Mucosa of descending colon (tissue), 3 donors: ENCODE measurements around the gene IFT27. TPM values are rescaled to one million over a fixed set of nuclear protein-coding genes. Genes with fewer than 3 reads are reported as not detected.

Experiments used
- ATAC-seq: fragments of 200-7000 bp; cut with Tn5 transposase; one replicate; pipeline ENCODE4 v1.9.1; 2020; ENCODE audit warnings: mild to moderate bottlenecking, moderate library complexity
- DNase-seq, 3 donors: peaks; one replicate each; pipeline ENCODE4 v3.0.0-alpha.2; 2020
- H3K36me3 ChIP-seq: fragments of 200-600 bp; one replicate; pipeline ENCODE4 v1.8.0; 2021; ENCODE audit warnings: low read depth, mild to moderate bottlenecking
- H3K4me1 ChIP-seq: fragments of 200-600 bp; one replicate; pipeline ENCODE4 v1.8.0; 2021; ENCODE audit warnings: low read depth, mild to moderate bottlenecking
- H3K4me3 ChIP-seq: fragments of 200-600 bp; one replicate; pipeline ENCODE4 v1.8.0; 2021; ENCODE audit warnings: mild to moderate bottlenecking
- H3K9me3 ChIP-seq: fragments of 200-600 bp; one replicate; pipeline ENCODE4 v1.8.0; 2021; ENCODE audit warnings: mild to moderate bottlenecking
- intact Hi-C, 2 donors: fragments of 100-400 bp; cut with DNase I in 1 of 2; cut with micrococcal nuclease in 1 of 2; formaldehyde crosslinking; loops; one replicate each; pipeline versions ENCODE4 v1.11.0 to v1.11.1; 2022; cut with DNase I, micrococcal nuclease
- total RNA-seq, 3 donors: library from RNA; stranded (reverse); fragmentation: NEBNext Ultra II Directional in 2 of 3; extraction: Animal tissue kit (Norgen Biotek cat#: 25700) in 2 of 3; gene quantifications; one replicate each; pipeline versions ENCODE4 v1.2.1 to v1.2.4, GENCODE V29; 2021 to 2023
- TF ChIP-seq, protein P1 (sequence below): fragments of 200-600 bp; IDR thresholded peaks from one replicate; pipeline ENCODE4 v1.8.0; 2022; ENCODE audit warnings: antibody characterized with exemption, mild to moderate bottlenecking
- donor health status: DM: no; HTN: no; CAD: no; lungs with moderate emphysema.
- donor health status: DM: no; HTN: no; CAD: no.
- donor health status: DM: no; HTN: yes; CAD: no.

The IFT27 gene
- total RNA-seq, 3 donors from 2014 or later: 29.0 to 37.2 (median 29.7) TPM

DNA sequence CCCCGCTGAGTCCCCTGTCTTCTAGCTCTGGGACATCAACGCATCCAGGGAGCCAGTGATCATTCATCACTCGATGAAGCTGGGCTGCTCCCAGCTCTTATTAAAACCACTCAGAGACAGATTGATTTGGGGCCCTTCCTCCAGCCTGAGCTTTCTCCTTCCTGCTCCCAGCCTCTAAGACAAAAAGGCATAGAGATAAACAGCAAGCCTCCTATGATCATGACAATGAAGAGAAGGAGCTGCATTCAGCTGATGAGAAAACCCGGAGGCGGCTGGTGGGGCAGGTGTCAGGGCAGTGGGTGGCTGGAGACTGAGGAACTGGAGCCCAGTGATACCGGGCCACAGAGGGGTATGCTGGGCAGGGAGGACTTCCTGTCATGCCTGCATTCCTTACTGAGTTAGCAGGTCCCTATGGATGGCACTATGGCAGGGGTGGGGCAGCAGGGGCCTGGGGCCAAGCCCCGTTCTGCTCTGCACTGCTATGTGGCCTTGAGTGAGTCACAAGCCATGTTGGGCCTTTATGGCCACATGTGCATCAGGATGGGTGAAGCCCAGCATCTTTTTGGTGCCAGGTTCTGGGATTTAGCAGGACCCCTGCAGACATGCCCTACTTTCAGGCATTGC lies 20.7 kb upstream of the IFT27 start:
- Histone ChIP-seq H3K4me3 (no peak overlapping the region), H3K9me3 (no peaks in the 10 kb centered on the region), H3K4me1 (no peaks in the 10 kb centered on the region), H3K36me3 (no peaks in the 10 kb centered on the region)
- TF ChIP-seq, protein P1, sequence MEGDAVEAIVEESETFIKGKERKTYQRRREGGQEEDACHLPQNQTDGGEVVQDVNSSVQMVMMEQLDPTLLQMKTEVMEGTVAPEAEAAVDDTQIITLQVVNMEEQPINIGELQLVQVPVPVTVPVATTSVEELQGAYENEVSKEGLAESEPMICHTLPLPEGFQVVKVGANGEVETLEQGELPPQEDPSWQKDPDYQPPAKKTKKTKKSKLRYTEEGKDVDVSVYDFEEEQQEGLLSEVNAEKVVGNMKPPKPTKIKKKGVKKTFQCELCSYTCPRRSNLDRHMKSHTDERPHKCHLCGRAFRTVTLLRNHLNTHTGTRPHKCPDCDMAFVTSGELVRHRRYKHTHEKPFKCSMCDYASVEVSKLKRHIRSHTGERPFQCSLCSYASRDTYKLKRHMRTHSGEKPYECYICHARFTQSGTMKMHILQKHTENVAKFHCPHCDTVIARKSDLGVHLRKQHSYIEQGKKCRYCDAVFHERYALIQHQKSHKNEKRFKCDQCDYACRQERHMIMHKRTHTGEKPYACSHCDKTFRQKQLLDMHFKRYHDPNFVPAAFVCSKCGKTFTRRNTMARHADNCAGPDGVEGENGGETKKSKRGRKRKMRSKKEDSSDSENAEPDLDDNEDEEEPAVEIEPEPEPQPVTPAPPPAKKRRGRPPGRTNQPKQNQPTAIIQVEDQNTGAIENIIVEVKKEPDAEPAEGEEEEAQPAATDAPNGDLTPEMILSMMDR: no peak
- intact Hi-C loops: no loop called here
- ATAC-seq (no peak), DNase-seq (no peak)

DNA sequence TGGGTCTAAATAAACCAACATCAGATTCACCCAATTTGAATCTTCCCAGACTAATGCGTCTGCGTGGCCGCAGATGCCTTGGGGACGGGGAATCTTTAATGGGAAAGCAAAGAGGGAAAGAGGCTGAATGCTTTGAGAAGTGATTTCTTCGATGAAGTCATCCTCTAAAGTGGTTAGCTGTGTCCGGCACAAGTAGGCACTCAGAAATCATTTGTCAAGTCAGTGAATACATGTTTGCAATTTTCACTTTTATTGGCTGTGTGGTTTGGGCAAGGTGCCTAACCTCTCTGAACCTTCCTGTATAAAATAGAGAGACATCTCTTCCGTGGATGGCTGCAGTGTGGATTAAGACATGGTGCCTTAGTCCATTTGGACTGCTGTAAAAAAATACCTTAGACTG lies 19.7 kb upstream of the IFT27 start:
- no peak for ATAC-seq
- Histone ChIP-seq H3K4me1 (no peaks in the 10 kb centered on the region), H3K36me3 (no peaks in the 10 kb centered on the region), H3K4me3 (no peak overlapping the region), H3K9me3 (no peaks in the 10 kb centered on the region)
- TF ChIP-seq, protein P1: no peak
- intact Hi-C loops: no loop called here
- DNase-seq: no peak

DNA sequence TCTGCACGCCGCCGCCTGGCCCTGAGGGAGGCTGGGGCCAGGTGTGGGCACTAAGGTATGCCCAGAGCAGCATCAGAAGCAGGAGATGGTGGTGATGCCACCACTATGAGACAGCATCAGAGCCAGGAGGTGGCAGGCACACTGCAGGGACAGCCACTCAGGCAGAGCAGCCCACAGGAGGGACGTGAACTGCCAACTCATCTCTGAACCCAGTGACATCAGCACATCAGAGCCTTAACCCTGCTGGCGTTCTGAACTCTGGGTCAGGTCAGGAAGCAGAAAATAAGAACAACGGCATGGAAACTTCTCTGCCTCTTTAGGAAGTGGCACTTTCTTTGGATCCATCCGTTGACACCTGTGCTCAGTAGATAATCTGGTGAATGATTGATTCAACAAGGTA lies 14.7 kb upstream of the IFT27 start:
- intact Hi-C loops: no loop called here
- Histone ChIP-seq H3K4me3 (no peak overlapping the region), H3K4me1 (no peaks in the 10 kb centered on the region), H3K36me3 (no peaks in the 10 kb centered on the region), H3K9me3 (no peaks in the 10 kb centered on the region)
- DNase-seq (no peak), ATAC-seq (no peak)
- TF ChIP-seq, protein P1: no peak

DNA sequence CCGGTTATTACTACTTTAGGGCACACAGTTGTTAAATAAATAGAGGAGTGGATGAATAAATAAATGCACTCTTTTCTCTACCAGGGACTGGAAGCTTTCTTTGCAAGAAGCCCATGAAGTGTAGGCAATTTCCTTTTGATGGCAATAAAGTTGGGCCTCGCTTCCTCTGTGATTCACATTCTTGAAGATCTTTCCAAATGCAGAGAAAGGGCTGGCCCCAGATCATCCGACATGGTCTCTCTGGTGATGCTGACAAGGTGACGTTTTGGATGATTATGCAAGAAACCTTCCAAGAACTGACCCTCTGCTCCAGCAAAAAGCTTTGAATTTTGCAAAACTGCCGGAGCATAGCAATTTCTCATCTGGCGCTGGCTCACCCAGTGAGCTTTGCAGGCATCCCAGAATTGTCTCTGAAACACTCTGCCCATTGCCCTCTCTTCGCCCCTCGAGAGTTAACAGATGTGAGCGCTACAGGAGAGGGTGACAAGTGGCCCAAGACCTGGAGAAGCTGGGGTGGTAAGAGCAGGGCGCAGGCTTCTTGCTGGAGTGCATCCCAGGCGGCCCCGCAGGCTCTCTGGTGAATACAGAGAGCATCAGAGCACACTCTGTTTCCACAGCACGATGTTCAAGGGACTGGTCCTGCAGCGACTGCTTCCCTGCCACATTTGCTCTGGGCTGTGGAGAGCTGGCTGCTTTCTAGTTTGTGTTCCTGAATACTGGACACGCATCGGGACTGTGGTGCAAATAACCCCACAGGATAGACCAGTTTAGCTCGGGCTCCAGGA lies 11.5 kb upstream of the IFT27 start:
- H3K36me3 ChIP-seq: no peaks in the 10 kb centered on the region
- TF ChIP-seq, protein P1: no peak
- no peak overlapping the region for H3K4me3 ChIP-seq
- intact Hi-C loops: loop anchor here (5.0 to 10.0 kb wide), 3 partner anchors 67 to 470 kb away; no protein-coding TSS in a partner anchor
- H3K4me1 ChIP-seq: no peaks in the 10 kb centered on the region
- no peaks in the 10 kb centered on the region for H3K9me3 ChIP-seq
- DNase-seq (no peak), ATAC-seq (no peak)

DNA sequence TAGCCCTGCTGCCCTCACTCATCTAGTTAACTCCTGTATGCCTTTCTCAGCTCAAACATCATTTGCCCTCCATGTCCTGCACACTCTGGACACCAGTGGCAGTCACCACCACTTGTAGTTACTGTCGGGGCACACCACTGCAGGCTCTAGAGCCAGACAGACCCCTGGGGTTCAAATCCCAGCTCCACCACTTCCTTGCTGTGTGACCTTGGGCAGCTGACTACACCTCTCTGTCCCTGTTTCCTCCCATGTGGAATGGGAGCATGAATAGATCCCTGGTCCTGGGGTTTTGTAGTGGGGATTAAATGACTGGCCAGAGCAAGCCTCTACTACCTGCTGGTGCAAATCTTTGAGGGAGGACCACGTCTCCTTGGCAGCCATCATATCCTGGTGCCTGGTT lies 7.8 kb upstream of the IFT27 start:
- intact Hi-C loops: loop anchor here (10.0 kb wide), 2 partner anchors 71 to 191 kb away; no protein-coding TSS in a partner anchor
- Histone ChIP-seq H3K36me3 (no peaks in the 10 kb centered on the region), H3K9me3 (no peaks in the 10 kb centered on the region), H3K4me1 (peaks cover 5% of the 10 kb centered on the region), H3K4me3 (no peak overlapping the region)
- TF ChIP-seq, protein P1: no peak
- ATAC-seq (no peak), DNase-seq (no peak)
